H1 (cell line): ENCODE results near the gene TLE1. TPM values are rescaled to one million over a fixed set of nuclear protein-coding genes. Genes with fewer than 3 reads are reported as not detected.
A peak's percentile ranks its signal among the peaks of the same experiment; 100 is the strongest.

ENCODE experiments used
- CTCF ChIA-PET: fragments of 300-600 bp; sonication (Branson Sonifier 250); formaldehyde crosslinking; loops from one replicate; lab custom pipeline; 2021; ENCODE audit not compliant: partially characterized antibody; lab: Charles Lee
- POLR2A ChIA-PET: fragments of 300-600 bp; sonication (Branson Sonifier 250); formaldehyde crosslinking; loops from one replicate; lab custom pipeline; 2021; ENCODE audit warnings: inconsistent platforms; ENCODE audit not compliant: partially characterized antibody; lab: Charles Lee
- DNase-seq, 2 experiments: peaks; one replicate each; pipeline versions ENCODE4 v3.0.0 to v3.0.0-alpha.2; 2010 to 2022; ENCODE audit warnings: low spot score in 2 of 2, low read depth in 1 of 2, mixed read lengths in 1 of 2
- FAIRE-seq: peaks from 2 replicates; lab custom pipeline; 2011; peaks lifted over from hg19 to GRCh38; lab: Jason Lieb, UNC
- H2AFZ ChIP-seq: 2 replicates; pipeline ENCODE4 v1.8.1; 2012; ENCODE audit warnings: low read length, inconsistent platforms
- H2AK5ac ChIP-seq: 2 replicates; pipeline ENCODE4 v1.6.1; 2013; ENCODE audit warnings: low read depth, low read length
- H2BK120ac ChIP-seq: replicated peaks from 2 replicates; pipeline ENCODE3; 2013; ENCODE audit warnings: low read depth, low read length, inconsistent platforms
- H2BK12ac ChIP-seq: 2 replicates; pipeline ENCODE4 v1.6.1; 2013; ENCODE audit warnings: low read depth, low read length
- H2BK15ac ChIP-seq: 2 replicates; pipeline ENCODE4 v1.6.1; 2013; ENCODE audit warnings: low read length
- H2BK20ac ChIP-seq: 2 replicates; pipeline ENCODE4 v1.6.1; 2013; ENCODE audit warnings: low read length
- H2BK5ac ChIP-seq: 2 replicates; pipeline ENCODE4 v1.6.1; 2013; ENCODE audit warnings: low read depth, low read length
- H3K14ac ChIP-seq: 2 replicates; pipeline ENCODE4 v1.6.1; 2013; ENCODE audit warnings: inconsistent platforms; ENCODE audit not compliant: insufficient read length
- H3K18ac ChIP-seq: 2 replicates; pipeline ENCODE4 v1.6.1; 2013; ENCODE audit warnings: low read length; ENCODE audit errors: extremely low read depth
- H3K23ac ChIP-seq: 2 replicates; pipeline ENCODE4 v1.6.1; 2013; ENCODE audit warnings: inconsistent platforms; ENCODE audit not compliant: insufficient read length
- H3K23me2 ChIP-seq: 2 replicates; pipeline ENCODE4 v1.6.1; 2013; ENCODE audit warnings: low read depth, low read length
- H3K27ac ChIP-seq: 2 replicates; pipeline ENCODE4 v1.6.1; 2011; ENCODE audit warnings: low read depth, low read length, inconsistent platforms
- H3K27me3 ChIP-seq, 4 experiments: replicated peaks in 1 of 4; 1 replicate in 1 of 4; 2 replicates in 3 of 4; pipeline versions ENCODE4 v1.6.1 to v1.8.1; 2011 to 2013; ENCODE audit warnings: low read length in 3 of 4, mild to moderate bottlenecking in 3 of 4, inconsistent platforms in 2 of 4, mixed read lengths in 2 of 4, moderate library complexity in 1 of 4; ENCODE audit not compliant: control insufficient read depth in 3 of 4, insufficient read depth in 3 of 4; ENCODE audit errors: extremely low read depth in 1 of 4
- H3K36me3 ChIP-seq, 4 experiments: 2 replicates each; pipeline versions ENCODE4 v1.6.1 to v1.8.1; 2011 to 2013; ENCODE audit warnings: mild to moderate bottlenecking in 4 of 4, low read length in 3 of 4, moderate library complexity in 2 of 4, control low read depth in 1 of 4, inconsistent platforms in 1 of 4; ENCODE audit not compliant: insufficient read depth in 4 of 4, control insufficient read depth in 2 of 4
- H3K4ac ChIP-seq: replicated peaks from 2 replicates; pipeline ENCODE3; 2013; ENCODE audit warnings: low read length, low read depth, mixed read lengths, inconsistent platforms; ENCODE audit not compliant: insufficient read length
- H3K4me1 ChIP-seq, 4 experiments: replicated peaks in 1 of 4; 1 replicate in 1 of 4; 2 replicates in 3 of 4; pipeline versions ENCODE4 v1.6.1 to v1.8.1; 2011 to 2013; ENCODE audit warnings: low read length in 3 of 4, inconsistent platforms in 2 of 4, mixed read lengths in 1 of 4; ENCODE audit not compliant: insufficient read depth in 4 of 4, control insufficient read depth in 3 of 4
- H3K4me2 ChIP-seq, 2 experiments: 2 replicates each; pipeline versions ENCODE4 v1.6.1 to v1.8.1; 2011 to 2013; ENCODE audit warnings: low read depth in 2 of 2, low read length in 2 of 2, control low read depth in 1 of 2, inconsistent platforms in 1 of 2, mild to moderate bottlenecking in 1 of 2; ENCODE audit not compliant: insufficient read depth in 1 of 2
- H3K4me3 ChIP-seq, 4 experiments: fragments of 200-600, 300-600 bp in 1 of 4; sonication (generic), shearing (Covaris generic), sonication (Bioruptor Twin) in 1 of 4; 2 replicates each; pipeline versions ENCODE4 v1.5.1 to v1.8.1; 2011 to 2016; ENCODE audit warnings: low read length in 4 of 4, low read depth in 3 of 4, control low read depth in 2 of 4, inconsistent platforms in 2 of 4, mild to moderate bottlenecking in 2 of 4, mixed read lengths in 1 of 4, moderate library complexity in 1 of 4; ENCODE audit not compliant: insufficient read depth in 2 of 4; ENCODE audit errors: extremely low read depth in 1 of 4
- H3K56ac ChIP-seq: replicated peaks from 2 replicates; pipeline ENCODE3; 2013; ENCODE audit warnings: low read depth, mild to moderate bottlenecking, mixed read lengths, low read length, inconsistent platforms; ENCODE audit not compliant: insufficient read length
- H3K79me1 ChIP-seq: 2 replicates; pipeline ENCODE4 v1.6.1; 2013; ENCODE audit warnings: low read depth, low read length, control low read depth
- H3K79me2 ChIP-seq, 2 experiments: 2 replicates each; pipeline versions ENCODE4 v1.6.1 to v1.8.1; 2012 to 2013; ENCODE audit warnings: low read length in 2 of 2, mild to moderate bottlenecking in 2 of 2, inconsistent platforms in 1 of 2; ENCODE audit not compliant: insufficient read depth in 2 of 2, control insufficient read depth in 1 of 2
- H3K9ac ChIP-seq, 4 experiments: replicated peaks in 1 of 4; 1 replicate in 1 of 4; 2 replicates in 3 of 4; pipeline versions ENCODE4 v1.6.1 to v1.8.1; 2011 to 2013; ENCODE audit warnings: low read depth in 3 of 4, low read length in 3 of 4, control low read depth in 2 of 4, mild to moderate bottlenecking in 2 of 4, moderate library complexity in 2 of 4, inconsistent platforms in 1 of 4; ENCODE audit errors: extremely low read depth in 1 of 4
- H3K9me3 ChIP-seq, 2 experiments: 2 replicates each; pipeline versions ENCODE4 v1.6.1 to v1.8.1; 2012 to 2013; ENCODE audit warnings: mild to moderate bottlenecking in 2 of 2, moderate library complexity in 2 of 2, control low read depth in 1 of 2, inconsistent platforms in 1 of 2, low read depth in 1 of 2, low read length in 1 of 2, mixed read lengths in 1 of 2; ENCODE audit not compliant: insufficient read depth in 2 of 2
- H4K20me1 ChIP-seq, 2 experiments: replicated peaks in 1 of 2; 2 replicates each; pipeline versions ENCODE3 to v1.8.1; 2011 to 2013; ENCODE audit warnings: inconsistent platforms in 2 of 2, low read length in 2 of 2, mild to moderate bottlenecking in 1 of 2; ENCODE audit not compliant: insufficient read depth in 2 of 2, control insufficient read depth in 1 of 2
- H4K5ac ChIP-seq: 2 replicates; pipeline ENCODE4 v1.6.1; 2013; ENCODE audit warnings: low read length, low read depth, mixed read lengths, inconsistent platforms; ENCODE audit not compliant: insufficient read length
- H4K8ac ChIP-seq: 2 replicates; pipeline ENCODE4 v1.8.0; 2013; ENCODE audit warnings: mild to moderate bottlenecking, moderate library complexity, low read length, inconsistent platforms; ENCODE audit not compliant: insufficient read depth; ENCODE audit errors: extremely low read depth
- H4K91ac ChIP-seq: replicated peaks from 2 replicates; pipeline ENCODE3; 2013; ENCODE audit warnings: low read length, mixed read lengths, inconsistent platforms; ENCODE audit not compliant: insufficient read length
- ATF2 ChIP-seq: IDR thresholded peaks from 2 replicates; pipeline ENCODE4 v1.6.1; 2012; ENCODE audit warnings: low read length, inconsistent platforms
- ATF3 ChIP-seq: IDR thresholded peaks from 2 replicates; pipeline ENCODE4 v1.6.1; 2011; ENCODE audit warnings: low read depth, mild to moderate bottlenecking, low read length; ENCODE audit not compliant: insufficient read depth
- BCL11A ChIP-seq, 2 experiments: IDR thresholded peaks; one replicate each; pipeline ENCODE4 v1.6.1; 2011; ENCODE audit warnings: low read depth in 2 of 2, low read length in 2 of 2, mild to moderate bottlenecking in 2 of 2
- GABPA ChIP-seq: IDR thresholded peaks from 2 replicates; pipeline ENCODE4 v1.6.1; 2011; ENCODE audit warnings: mild to moderate bottlenecking, low read length, moderate library complexity, borderline replicate concordance; ENCODE audit not compliant: insufficient read depth
- POLR2AphosphoS5 ChIP-seq: IDR thresholded peaks from 2 replicates; pipeline ENCODE4 v1.6.1; 2011; ENCODE audit warnings: low read depth, low read length
- RAD21 ChIP-seq, 2 experiments: IDR thresholded peaks in 1 of 2; conservative IDR thresholded peaks in 1 of 2; 2 replicates each; pipeline ENCODE4 v1.6.1; 2011; ENCODE audit warnings: low read depth in 2 of 2, low read length in 2 of 2, improper control_type of control experiment in 1 of 2, inconsistent platforms in 1 of 2, mild to moderate bottlenecking in 1 of 2, moderate library complexity in 1 of 2
- USF2 ChIP-seq: IDR thresholded peaks from 2 replicates; pipeline ENCODE4 v1.6.1; 2011; ENCODE audit warnings: low read length, improper control_type of control experiment
- WGBS, 2 experiments: shearing (Covaris generic) in 1 of 2; methylation state at CpG; one replicate each; pipeline versions ENCODE4 v1.1.6 to v1.1.7; 2013 to 2015; ENCODE audit warnings: low lambda C conversion rate in 2 of 2, mixed read lengths in 2 of 2, inconsistent platforms in 1 of 2, low coverage in 1 of 2, missing lambda C conversion rate in 1 of 2; ENCODE audit not compliant: insufficient replicate concordance in 2 of 2, insufficient coverage in 1 of 2, insufficient read length in 1 of 2; ENCODE audit errors: extremely low coverage in 1 of 2, missing lambda C conversion rate in 1 of 2; 5-methylcytosine and 5-hydroxymethylcytosine counted together
- polyA plus RNA-seq, 7 experiments: library from polyadenylated mRNA; depleted of rRNA in 3 of 7; stranded (reverse) in 5 of 7; unstranded in 2 of 7; fragments of >200 nt in 5 of 7; fragments of 200-250 nt in 2 of 7; gene quantifications; 1 replicate in 5 of 7; 2 replicates in 1 of 7; 4 replicates in 1 of 7; pipeline versions ENCODE4 v1.2.1 to v1.2.3, GENCODE V29; 2011 to 2013; ENCODE audit warnings: missing spikeins in 2 of 7, mixed read lengths in 2 of 7
- total RNA-seq: library from RNA; stranded (reverse); fragmentation: NEBNext Ultra II Directional; extraction: Animal tissue kit (Norgen Biotek cat#: 25700); gene quantifications from 2 replicates; pipeline ENCODE4 v1.2.1, GENCODE V29; 2021

The TLE1 gene
- total and polyA plus RNA-seq, 2 of the 8 experiments (the other 6 are each of a cell fraction or from before 2014, with no cell fraction given): 81.8 to 91.6 TPM

GRCh38 chr9:81683704-81684103 is 5.6 kb downstream of the TLE1 start:
- Histone ChIP-seq H4K91ac (no peak overlapping the region), H3K56ac (no peak overlapping the region), H3K27me3 (no peaks in the 10 kb centered on the region), H2AFZ (no peak overlapping the region), H3K79me2 (peaks cover 67 to 99% of the 10 kb centered on the region in 2 experiments), H4K20me1 (peaks cover 43 to 50% of the 10 kb centered on the region in 2 experiments), H2BK12ac (no peak overlapping the region), H4K5ac (no peak overlapping the region), H3K79me1 (no peaks in the 10 kb centered on the region), H3K4me1 (peaks cover 2 to 16% (median 12%) of the 10 kb centered on the region in 4 experiments; a peak in 6 of 7 replicates), H2AK5ac (no peak overlapping the region), H2BK15ac (no peak overlapping the region), H3K4me3 (peak overlapping the region in 1 of 4 experiments; percentile 85; a peak in 2 of 8 replicates), H2BK120ac (no peak overlapping the region), H2BK20ac (no peak overlapping the region), H3K9ac (no peak overlapping the region), H3K27ac (no peak overlapping the region), H3K4ac (no peak overlapping the region), H3K18ac (no peak overlapping the region), H3K23me2 (peaks cover 3% of the 10 kb centered on the region; the same call in 1 of the 2 replicates), H3K14ac (no peak overlapping the region), H4K8ac (no peak overlapping the region), H3K23ac (no peak overlapping the region), H3K36me3 (peaks cover 2 to 46% (median 21%) of the 10 kb centered on the region in 4 experiments), H3K4me2 (no peak overlapping the region), H3K9me3 (no peaks in the 10 kb centered on the region), H2BK5ac (no peak overlapping the region)
- ChIA-PET POLR2A (interaction anchor here (1.1 to 10.8 kb wide), 5 partner anchors 10 to 33 kb away, joined by 3 to 97 read pairs (median 7); no protein-coding TSS in a partner anchor), CTCF (interaction anchor here (0.6 to 1.8 kb wide), 11 partner anchors 9 to 922 kb away, joined by 3 to 4 read pairs (median 3); no protein-coding TSS in a partner anchor)
- WGBS, 2 experiments: 81% methylated on average over 3 of the region's 3 CpGs; no CpG with 5 or more reads in 1 of the 2 experiments
- DNase-seq (no peak), FAIRE-seq (no peak)
- TF ChIP-seq RAD21 (IDR thresholded peaks at IDR 0.05 in 1 of 2, conservative IDR thresholded peaks at IDR 0.05 in 1 of 2; ENCODE audit: low read depth in 2 of 2, low read length in 2 of 2): peak in 1 of 2 experiments; percentile 9; a peak in 1 of 4 replicates
- no peak for TF ChIP-seq GABPA
- no peak for TF ChIP-seq POLR2AphosphoS5
- TF ChIP-seq ATF2: no peak
- TF ChIP-seq ATF3: no peak
- no peak for TF ChIP-seq BCL11A (IDR thresholded peaks at IDR 0.05; ENCODE audit: low read depth in 2 of 2, low read length in 2 of 2)
- TF ChIP-seq USF2: no peak
